GM21447 (cell line): ENCODE measurements around the gene STAU1.
"Not testable (repeated sequence)": the region's sequence is repeated elsewhere in the genome, so short reads cannot be mapped to it uniquely, and the experiment has no call there.

ENCODE experiments used
- ATAC-seq: cut with Tn5 transposase; IDR thresholded peaks from one replicate; pipeline ENCODE4 v1.9.1; 2021; ENCODE audit not compliant: unreplicated experiment

Gene STAU1

DNA sequence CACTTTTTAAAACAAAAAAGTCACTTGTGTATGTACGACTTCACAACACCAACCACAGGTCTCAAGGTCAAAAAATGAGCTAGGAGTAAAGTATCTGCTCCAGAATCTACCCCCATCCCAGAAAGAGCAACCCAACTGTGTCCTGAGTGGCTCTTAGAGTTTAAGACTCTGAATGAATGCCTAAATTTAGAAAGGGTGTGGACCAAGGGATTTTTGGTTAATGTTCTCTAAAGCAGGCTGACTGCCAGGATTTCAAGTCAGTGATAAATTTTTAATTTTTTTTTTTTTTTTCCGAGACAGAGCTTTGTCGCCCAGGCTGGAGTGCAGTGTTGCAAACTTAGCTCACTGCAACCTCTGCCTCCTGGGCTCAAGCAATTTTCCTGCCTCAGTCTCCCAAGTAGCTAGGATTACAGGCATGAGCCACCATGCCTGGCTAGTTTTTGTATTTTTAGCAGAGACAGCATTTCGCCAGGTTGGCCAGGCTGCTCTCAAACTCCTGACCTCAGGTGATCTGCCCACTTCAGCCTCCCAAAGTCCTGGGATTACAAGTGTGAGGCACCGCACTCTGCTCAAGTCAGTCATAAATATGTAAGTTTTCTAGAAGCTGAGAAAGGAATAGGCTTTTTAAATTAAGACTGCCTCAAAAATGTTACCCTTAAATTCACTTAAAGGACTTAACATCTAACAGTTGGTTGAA lies 20.2 kb downstream of the STAU1 start:
- no peak for ATAC-seq

GRCh38 chr20:49166534-49167449 lies 21.3 kb downstream of the STAU1 start:
- ATAC-seq = peak; percentile 70

- no peak for ATAC-seq
Observed at GRCh38 chr20:49165611-49166010, 22.5 kb downstream of the STAU1 start.

DNA sequence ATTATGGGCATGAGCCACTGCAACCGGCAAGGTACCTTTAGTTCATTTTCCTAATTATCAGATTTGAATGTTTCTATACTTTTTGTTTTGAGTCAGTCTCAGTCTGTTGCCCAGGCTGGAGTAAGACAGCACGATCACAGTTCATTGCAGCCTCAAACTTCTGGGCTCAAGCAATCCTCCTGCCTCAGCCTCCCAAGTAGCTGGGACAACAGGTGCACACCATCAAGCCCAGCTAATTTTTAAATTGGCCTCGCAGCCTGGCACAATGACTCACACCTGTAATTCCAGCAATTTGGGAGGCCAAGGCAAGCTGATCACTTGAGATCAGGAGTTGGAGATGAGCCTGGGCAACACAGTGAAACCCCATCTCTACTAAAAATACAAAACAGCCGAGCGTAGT lies 24.4 kb downstream of the STAU1 start:
- no peak for ATAC-seq

GRCh38 chr20:49161428-49162152 lies 26.5 kb downstream of the STAU1 start:
- no peak for ATAC-seq

- ATAC-seq = no peak
Observed at GRCh38 chr20:49160057-49160929, 27.8 kb downstream of the STAU1 start.

GRCh38 chr20:49157146-49157545 lies 31.0 kb downstream of the STAU1 start:
- ATAC-seq = no peak

- ATAC-seq = no peak
Observed at GRCh38 chr20:49156481-49156880, 31.7 kb downstream of the STAU1 start.

- no peak for ATAC-seq
Observed at GRCh38 chr20:49151436-49151835, 36.7 kb downstream of the STAU1 start.

DNA sequence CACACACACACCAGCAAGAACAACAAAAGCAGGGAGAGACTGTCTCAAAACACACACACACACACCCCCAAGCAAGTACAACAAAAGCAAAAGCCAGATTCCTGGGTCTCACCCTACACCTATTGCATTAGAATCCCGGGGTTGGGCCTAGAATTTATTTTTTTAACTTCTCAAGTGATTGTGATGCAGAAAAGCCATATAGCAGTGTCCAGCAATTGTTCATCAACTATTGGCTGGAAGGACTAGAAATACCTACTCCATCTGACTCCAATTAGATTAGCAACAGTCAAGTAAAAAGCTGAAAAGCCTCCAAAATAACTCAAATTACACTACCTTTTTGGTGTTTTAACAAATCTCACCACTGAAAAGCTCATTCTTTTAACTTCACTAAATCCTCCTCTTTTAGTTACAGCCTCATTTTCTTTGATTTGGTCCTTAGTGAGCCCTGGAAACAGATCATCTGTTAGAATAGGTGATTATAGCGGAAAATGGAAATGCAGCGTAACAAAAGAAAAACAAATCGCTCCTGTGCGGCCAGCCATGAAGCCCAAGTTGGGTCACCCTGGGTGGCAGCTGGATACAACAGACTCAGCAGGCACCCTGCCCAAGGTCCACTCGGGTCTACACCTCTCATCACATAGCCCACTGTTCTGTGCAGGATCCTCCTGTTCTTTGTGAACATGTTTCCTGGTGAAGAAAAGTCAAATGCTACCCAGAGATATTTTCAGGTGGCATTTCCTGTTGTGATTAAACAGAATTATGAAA lies 38.7 kb downstream of the STAU1 start:
- no peak for ATAC-seq

DNA sequence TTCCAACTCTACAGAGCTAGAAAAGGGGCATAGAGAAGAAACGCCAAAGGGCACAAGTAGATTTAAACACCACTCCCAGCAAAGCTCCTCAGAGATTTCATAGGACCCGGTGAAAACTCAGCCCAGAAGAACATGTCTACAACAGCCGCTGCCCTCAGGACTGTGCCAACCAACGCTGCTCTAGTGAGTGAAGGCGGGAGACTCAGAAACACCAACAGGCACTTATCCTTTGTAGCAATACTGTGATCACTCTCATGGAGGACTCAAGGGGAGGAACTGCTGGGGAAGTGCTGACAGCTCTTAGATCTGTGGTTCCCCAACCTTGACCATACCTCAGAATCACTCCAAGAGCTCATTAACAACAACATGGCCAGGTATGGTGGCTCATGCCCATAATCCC lies 39.5 kb downstream of the STAU1 start:
- no peak for ATAC-seq

DNA sequence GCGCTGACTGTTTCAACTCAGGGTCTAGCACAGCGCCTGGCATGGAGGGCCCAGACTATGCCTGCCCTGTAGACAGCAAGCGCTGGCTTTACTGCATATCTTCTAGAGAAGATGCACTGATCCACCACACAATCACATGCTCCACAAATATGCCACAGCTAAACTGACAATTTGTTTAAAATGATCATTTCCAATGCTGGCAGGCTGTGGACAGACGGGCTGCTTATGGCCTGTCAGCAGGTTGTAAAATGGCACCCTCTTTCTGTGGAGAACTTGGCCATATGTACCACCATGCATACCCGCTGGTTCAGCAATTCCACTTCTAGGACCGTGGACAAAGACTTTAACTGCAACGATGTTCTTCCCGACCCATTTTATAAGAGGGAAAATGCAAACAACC lies 40.8 kb downstream of the STAU1 start:
- no peak for ATAC-seq

GRCh38 chr20:49146442-49147225 lies 41.5 kb downstream of the STAU1 start:
- no peak for ATAC-seq

DNA sequence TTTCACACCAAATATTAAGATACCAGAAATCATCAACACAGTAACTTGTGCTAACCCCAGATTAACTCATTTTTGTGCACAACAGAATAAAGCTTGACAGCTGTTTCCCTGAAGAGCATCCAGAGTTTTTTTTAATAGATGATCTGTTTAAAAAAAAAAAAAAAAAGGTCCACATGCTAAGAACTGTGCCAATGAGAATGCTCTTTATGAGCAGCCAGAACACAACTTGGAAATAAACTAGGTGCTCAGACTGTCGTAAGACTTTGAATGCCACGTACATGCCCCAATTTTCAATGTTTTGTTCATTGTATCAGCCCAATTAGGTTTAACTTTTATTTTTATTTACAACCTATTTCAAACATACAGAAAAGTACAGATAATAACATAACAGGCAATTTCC lies 47.3 kb downstream of the STAU1 start:
- no peak for ATAC-seq

GRCh38 chr20:49140411-49140810 lies 47.7 kb downstream of the STAU1 start:
- no peak for ATAC-seq

DNA sequence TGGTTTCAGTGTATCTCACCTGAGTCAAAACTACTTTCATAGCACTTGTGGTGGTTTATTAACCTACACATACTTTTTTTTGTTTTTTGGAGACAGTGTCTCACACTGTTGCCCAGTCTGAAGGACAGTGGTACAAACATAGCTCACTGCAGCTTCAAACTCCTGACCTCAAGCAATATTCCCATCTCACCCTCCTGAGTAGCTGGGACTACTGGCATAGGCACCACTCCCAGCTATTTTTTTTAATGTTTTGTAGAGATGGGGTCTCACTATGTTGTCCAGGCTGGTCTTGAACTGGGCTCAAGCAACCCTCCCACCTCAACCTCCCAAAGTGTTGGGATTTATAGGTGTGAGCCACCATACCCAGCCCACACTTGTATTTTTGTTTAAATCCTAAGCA lies 49.7 kb downstream of the STAU1 start:
- ATAC-seq = no peak

GRCh38 chr20:49136817-49137571 lies 51.1 kb downstream of the STAU1 start:
- no peak for ATAC-seq

- ATAC-seq = not testable (repeated sequence)
Observed at GRCh38 chr20:49134797-49135196, 53.3 kb downstream of the STAU1 start.
